ENCODE results near the gene PSRC1.
A peak's percentile ranks its signal among the peaks of the same experiment; 100 is the strongest.
"Not testable (repeated sequence)": the region's sequence is repeated elsewhere in the genome, so short reads cannot be mapped to it uniquely, and the experiment has no call there.

Gene PSRC1

DNA sequence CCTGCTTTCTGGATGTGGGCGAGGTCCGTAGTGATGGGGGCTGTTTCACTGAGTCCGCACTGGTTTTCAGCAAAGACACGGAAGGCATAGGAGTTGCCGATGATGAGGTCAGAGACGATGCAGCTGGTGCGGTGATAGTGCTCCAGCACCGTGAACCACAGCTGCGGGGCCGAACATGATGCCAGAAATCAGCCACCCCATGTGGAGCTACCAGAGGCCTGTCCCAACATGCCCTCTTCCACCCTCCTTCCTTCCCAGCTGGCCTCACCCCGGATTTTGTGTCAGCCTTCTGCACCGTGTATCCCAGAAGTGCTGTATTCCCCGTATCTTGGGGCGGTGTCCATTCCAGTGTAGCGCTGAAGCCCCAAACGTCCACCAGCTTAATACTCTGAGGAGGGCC is 13.8 kb upstream of the PSRC1 start:
- DNase-seq (ENCODE audit: low spot score) = no peak
- FAIRE-seq = no peak

DNA sequence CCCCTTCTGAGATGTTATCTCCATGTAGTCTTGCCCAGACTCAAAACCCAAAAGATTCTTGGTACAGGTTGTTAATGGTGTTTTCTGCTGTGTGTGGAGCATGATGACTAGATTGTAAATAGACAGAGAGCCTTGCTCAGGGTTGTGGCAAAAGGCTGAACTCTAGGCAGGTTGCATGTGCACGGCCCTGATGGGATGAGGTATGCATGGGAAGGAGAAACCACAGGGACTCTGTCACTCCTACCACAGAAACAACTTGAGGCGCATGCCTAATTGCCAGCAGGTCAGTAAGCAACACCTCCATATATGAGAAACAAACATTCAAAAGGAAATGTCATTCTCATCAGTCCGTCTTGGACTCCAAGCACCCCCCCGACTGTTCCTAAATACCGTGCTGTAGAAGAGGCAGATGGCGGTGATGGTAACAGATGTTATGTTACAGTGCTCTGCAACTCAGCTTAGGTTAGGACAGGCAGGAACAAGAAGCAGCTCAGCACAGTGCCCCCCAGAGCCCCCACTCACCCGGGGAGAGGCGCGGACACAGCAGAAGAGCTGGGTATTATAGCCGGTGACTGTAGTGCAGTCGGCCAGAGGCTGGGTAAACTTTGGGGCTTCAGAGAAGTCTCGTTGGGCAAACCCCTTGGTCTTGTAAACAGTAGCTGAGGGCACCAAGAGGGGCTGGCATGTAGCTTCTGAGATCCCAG is 12.9 kb upstream of the PSRC1 start:
- DNase-seq (ENCODE audit: low spot score) (no peak), FAIRE-seq (no peak)

GRCh38 chr1:109294481-109294880 is 11.5 kb upstream of the PSRC1 start:
- DNase-seq (ENCODE audit: low spot score) = no peak
- FAIRE-seq = no peak

GRCh38 chr1:109293026-109293425 is 10.1 kb upstream of the PSRC1 start:
- DNase-seq (ENCODE audit: low spot score) (no peak), FAIRE-seq (no peak)

DNA sequence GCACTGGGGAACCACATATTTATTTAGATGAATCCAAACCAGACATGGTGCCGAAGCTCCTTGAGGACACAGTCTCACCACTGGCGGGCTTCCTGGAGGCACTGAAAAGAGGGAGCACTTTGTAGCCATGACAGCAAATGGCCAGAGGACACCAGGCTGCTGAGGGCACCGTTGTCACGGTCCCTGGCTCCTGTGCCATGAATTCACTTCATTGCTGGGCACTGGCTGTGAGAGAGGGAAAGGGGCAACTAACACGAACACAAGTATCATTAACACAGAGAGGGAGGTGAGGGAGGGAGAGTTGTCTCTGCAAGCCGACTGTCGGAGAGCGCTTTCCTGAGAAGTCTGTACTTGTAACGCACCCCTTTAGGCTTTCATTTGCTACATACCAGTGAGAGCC is 9.4 kb upstream of the PSRC1 start:
- FAIRE-seq (no peak), DNase-seq (ENCODE audit: low spot score) (no peak)

DNA sequence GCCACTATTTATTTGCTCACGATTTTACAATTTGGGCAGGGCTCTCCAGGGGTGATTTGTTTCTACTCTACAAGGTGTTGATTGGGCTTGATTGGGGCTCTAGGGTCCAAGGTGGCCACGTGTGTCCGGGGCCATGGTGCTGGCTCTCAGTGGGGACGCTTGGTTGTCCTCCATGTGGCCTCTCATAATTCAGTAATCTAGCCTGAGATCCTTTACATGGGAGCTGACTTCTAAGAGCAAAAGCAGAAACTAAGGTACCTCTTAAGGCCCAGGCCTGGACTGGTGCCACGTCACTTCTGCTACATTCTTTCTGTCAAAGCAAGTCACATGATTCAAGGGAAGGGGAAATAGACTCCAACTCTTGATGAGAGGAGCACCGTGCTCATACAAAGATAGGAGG is 8.1 kb upstream of the PSRC1 start:
- FAIRE-seq (no peak), DNase-seq (ENCODE audit: low spot score) (no peak)

- FAIRE-seq = no peak
Measured at GRCh38 chr1:109290137-109290536, 7.2 kb upstream of the PSRC1 start.

GRCh38 chr1:109286762-109287161 is 3.8 kb upstream of the PSRC1 start:
- not testable (repeated sequence) for FAIRE-seq; DNase-seq (ENCODE audit: low spot score)

More at GRCh38 chr1:109290137-109290536, 7.2 kb upstream of the PSRC1 start:
- DNase-seq (ENCODE audit: low spot score) = no peak

DNA sequence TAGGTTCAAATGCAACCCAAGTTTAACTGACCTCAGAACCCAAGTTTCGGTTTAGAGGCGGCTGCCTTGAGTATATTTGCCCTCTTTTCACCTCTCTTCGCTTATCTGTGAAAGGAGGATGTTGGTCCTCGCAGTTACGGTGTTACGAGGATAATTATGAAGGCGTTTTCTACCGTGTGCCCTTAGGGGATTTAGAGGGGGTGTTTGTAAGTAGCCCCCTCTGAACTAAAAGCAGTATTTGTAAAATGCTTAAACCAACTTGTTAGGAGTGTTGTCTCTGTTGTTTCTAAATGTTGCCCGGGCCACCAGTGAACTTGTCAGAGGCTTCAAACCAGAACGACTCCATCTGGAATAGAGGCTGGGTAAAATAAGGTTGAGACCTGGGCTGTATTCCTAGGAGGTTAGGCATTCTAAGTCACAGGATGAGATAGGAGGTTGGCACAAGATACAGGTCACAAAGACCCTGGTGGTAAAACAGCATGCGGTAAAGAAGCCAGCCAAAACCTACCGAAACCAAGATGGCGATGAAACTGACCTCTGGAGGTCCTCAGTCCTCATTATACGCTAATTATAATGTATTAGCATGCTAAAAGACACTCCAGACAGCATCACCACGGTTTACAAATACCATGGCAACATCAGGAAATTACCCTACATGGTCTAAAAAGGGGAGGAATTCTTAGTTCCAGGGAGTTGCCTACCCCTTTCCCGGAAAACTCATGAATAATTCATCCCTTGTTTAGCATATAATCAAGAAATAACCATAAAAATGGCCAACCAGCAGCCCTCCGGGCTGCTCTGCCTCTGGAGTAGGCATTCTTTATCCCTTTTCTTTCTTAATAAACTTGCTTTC is 1.0 kb upstream of the PSRC1 start:
- no peak for DNase-seq (ENCODE audit: low spot score)
- FAIRE-seq = no peak

DNA sequence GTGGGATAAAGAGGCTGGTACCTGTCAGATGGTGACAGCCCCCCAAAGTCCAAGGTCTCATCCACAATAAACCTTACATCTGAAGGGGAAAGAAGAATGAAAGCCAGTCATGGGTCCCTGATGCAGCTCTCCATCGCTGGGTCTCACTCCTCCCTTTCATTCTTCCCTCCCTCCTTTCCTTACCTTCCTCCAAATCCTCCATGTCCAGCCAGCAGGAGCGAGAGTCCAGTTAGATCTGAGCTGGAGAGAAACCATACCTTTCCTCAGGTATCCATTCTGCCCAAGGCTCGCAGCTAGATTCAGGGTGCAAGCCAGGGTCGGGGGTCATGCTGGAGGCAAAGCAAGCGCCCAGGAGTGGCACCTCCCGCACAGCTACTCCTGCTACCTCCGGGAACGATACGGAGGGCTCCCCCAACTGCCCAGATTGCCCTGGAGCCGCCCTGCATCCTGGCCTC is 421 bp downstream of the PSRC1 start:
- DNase-seq (ENCODE audit: low spot score) (no peak), FAIRE-seq (no peak)

GRCh38 chr1:109281680-109282496 is 1.1 kb downstream of the PSRC1 start:
- DNase-seq (ENCODE audit: low spot score) (no peak), FAIRE-seq (no peak)

GRCh38 chr1:109280862-109281261 is 2.1 kb downstream of the PSRC1 start:
- FAIRE-seq = no peak
- no peak for DNase-seq (ENCODE audit: low spot score)

DNA sequence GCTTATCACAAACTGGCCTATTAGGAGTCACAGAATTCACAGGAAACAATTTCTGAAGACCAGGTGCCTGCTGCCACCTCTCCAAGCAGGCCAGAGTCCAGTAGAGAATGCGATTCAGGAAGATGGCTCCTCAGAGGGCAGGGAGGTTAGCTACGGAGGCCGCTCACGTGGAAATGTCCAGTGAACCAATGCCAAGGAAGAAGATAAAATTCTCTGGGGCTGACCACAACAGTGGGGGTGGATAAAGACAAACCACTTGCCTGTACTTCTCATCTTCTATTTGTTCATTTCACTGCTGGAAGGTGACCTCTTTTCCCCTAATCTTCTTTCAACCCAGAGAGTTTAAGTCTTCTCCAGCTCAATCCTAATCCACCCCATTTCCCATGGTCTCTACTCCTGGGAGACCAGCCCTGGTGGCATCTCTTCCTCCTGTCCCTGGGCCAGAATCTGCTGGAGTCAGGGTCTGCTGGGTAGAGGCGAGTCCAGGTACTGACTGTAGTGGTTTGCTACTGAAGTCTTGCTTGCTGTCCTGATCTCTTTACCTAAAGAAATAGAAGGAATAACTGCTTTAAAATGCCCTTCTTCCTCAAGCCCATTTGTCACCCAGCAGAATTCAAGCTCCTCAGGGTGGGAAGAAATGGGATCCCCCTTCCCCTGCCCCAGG is 3.2 kb downstream of the PSRC1 start:
- FAIRE-seq (no peak), DNase-seq (ENCODE audit: low spot score) (no peak)

DNA sequence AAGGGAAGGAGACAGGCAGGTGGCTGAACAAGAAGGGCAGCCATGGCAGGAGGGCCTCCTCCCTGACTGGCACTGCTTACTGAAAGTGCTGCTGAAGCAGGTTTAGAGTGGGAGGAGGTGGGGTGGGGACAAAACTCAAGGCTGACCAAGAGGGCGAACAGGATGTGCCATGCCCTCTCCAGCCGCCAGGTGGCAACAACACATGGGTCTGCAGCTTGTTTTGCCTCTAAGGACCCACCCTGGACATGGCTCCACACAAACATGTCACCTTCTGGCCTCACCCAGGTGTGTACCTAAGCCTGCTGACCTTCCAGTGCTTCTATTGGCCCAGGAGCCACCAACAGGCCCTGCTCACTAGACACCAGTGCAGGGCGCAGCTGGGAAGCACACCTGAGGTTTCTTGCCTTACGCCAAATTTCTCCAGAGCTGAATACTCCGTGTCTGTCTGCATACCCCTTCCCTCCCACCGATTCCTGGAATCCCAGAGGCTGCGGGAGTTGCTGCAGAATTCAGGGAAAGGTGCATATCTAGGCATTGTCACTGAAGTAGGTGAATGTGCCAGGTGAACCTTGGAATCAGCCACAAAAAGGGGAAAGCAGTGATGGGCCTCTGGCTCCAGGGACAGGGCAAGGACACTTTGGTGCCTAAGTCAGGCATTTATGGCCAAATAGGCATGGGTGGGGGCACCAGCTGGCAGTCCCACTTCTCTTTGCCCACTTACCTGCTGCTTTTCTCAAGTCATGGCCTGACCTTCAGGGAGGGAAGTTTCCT is 5.3 kb downstream of the PSRC1 start:
- peak; percentile 59 for FAIRE-seq

GRCh38 chr1:109275706-109276345 is 7.1 kb downstream of the PSRC1 start:
- FAIRE-seq (no peak), DNase-seq (ENCODE audit: low spot score) (no peak)

More for the DNA sequence above, 5.3 kb downstream of the PSRC1 start:
- DNase-seq (ENCODE audit: low spot score) = peak; percentile 85

DNA sequence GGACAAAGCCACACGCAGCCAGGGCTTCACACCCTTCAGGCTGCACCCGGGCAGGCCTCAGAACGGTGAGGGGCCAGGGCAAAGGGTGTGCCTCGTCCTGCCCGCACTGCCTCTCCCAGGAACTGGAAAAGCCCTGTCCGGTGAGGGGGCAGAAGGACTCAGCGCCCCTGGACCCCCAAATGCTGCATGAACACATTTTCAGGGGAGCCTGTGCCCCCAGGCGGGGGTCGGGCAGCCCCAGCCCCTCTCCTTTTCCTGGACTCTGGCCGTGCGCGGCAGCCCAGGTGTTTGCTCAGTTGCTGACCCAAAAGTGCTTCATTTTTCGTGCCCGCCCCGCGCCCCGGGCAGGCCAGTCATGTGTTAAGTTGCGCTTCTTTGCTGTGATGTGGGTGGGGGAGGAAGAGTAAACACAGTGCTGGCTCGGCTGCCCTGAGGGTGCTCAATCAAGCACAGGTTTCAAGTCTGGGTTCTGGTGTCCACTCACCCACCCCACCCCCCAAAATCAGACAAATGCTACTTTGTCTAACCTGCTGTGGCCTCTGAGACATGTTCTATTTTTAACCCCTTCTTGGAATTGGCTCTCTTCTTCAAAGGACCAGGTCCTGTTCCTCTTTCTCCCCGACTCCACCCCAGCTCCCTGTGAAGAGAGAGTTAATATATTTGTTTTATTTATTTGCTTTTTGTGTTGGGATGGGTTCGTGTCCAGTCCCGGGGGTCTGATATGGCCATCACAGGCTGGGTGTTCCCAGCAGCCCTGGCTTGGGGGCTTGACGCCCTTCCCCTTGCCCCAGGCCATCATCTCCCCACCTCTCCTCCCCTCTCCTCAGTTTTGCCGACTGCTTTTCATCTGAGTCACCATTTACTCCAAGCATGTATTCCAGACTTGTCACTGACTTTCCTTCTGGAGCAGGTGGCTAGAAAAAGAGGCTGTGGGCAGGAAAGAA is 8.1 kb downstream of the PSRC1 start:
- peak; percentile 55 for FAIRE-seq

DNA sequence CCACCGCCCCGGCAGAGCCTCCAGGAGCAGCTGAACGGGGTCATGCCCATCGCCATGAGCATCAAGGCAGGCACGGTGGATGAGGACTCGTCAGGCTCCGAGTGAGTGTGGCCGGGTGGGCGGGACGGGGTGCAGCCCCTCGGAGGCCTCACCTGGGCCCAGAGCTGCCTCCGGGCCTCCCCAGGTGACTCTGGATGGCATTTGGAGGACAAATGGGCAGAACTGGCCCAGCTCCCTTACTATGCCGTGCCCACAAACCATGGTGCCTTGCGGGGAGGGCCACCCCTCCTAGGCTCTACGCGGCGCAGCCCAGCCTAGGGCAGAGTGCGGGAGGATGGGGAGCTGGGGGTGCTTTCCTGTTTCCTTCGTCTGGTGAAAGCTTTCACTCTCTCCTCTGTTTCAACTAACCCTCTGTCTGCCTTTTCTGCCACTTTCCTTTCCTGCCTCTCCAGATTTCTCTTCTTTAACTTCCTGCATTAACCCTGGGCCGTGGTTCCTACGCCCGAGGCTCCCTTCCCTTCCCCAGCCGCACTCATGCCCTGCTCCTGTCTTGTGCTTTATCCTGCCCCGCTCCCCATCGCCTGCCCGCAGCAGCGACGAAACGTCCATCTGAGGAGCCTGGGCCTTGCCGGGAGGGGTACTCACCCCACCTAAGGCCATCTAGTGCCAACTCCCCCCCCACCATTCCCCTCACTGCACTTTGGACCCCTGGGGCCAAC is 9.2 kb downstream of the PSRC1 start:
- DNase-seq (ENCODE audit: low spot score) (no peak), FAIRE-seq (no peak)

More for the DNA sequence above, 8.1 kb downstream of the PSRC1 start:
- DNase-seq (ENCODE audit: low spot score) = peak; percentile 78
